H1 (cell line): ENCODE data around the gene RXFP1. TPM values are rescaled to one million over a fixed set of nuclear protein-coding genes. Genes with fewer than 3 reads are reported as not detected.

Experiments
- CTCF ChIA-PET: fragments of 300-600 bp; sonication (Branson Sonifier 250); formaldehyde crosslinking; loops from one replicate; lab custom pipeline; 2021; ENCODE audit not compliant: partially characterized antibody; lab: Charles Lee
- POLR2A ChIA-PET: fragments of 300-600 bp; sonication (Branson Sonifier 250); formaldehyde crosslinking; loops from one replicate; lab custom pipeline; 2021; ENCODE audit warnings: inconsistent platforms; ENCODE audit not compliant: partially characterized antibody; lab: Charles Lee
- DNase-seq, 2 experiments: peaks; one replicate each; pipeline versions ENCODE4 v3.0.0 to v3.0.0-alpha.2; 2010 to 2022; ENCODE audit warnings: low spot score in 2 of 2, low read depth in 1 of 2, mixed read lengths in 1 of 2
- FAIRE-seq: peaks from 2 replicates; lab custom pipeline; 2011; peaks lifted over from hg19 to GRCh38; lab: Jason Lieb, UNC
- H2AFZ ChIP-seq: 2 replicates; pipeline ENCODE4 v1.8.1; 2012; ENCODE audit warnings: low read length, inconsistent platforms
- H2AK5ac ChIP-seq: 2 replicates; pipeline ENCODE4 v1.6.1; 2013; ENCODE audit warnings: low read depth, low read length
- H2BK120ac ChIP-seq: replicated peaks from 2 replicates; pipeline ENCODE3; 2013; ENCODE audit warnings: low read depth, low read length, inconsistent platforms
- H2BK12ac ChIP-seq: 2 replicates; pipeline ENCODE4 v1.6.1; 2013; ENCODE audit warnings: low read depth, low read length
- H2BK15ac ChIP-seq: 2 replicates; pipeline ENCODE4 v1.6.1; 2013; ENCODE audit warnings: low read length
- H2BK20ac ChIP-seq: 2 replicates; pipeline ENCODE4 v1.6.1; 2013; ENCODE audit warnings: low read length
- H2BK5ac ChIP-seq: 2 replicates; pipeline ENCODE4 v1.6.1; 2013; ENCODE audit warnings: low read depth, low read length
- H3K14ac ChIP-seq: 2 replicates; pipeline ENCODE4 v1.6.1; 2013; ENCODE audit warnings: inconsistent platforms; ENCODE audit not compliant: insufficient read length
- H3K18ac ChIP-seq: 2 replicates; pipeline ENCODE4 v1.6.1; 2013; ENCODE audit warnings: low read length; ENCODE audit errors: extremely low read depth
- H3K23ac ChIP-seq: 2 replicates; pipeline ENCODE4 v1.6.1; 2013; ENCODE audit warnings: inconsistent platforms; ENCODE audit not compliant: insufficient read length
- H3K23me2 ChIP-seq: 2 replicates; pipeline ENCODE4 v1.6.1; 2013; ENCODE audit warnings: low read depth, low read length
- H3K27ac ChIP-seq: 2 replicates; pipeline ENCODE4 v1.6.1; 2011; ENCODE audit warnings: low read depth, low read length, inconsistent platforms
- H3K27me3 ChIP-seq, 4 experiments: replicated peaks in 1 of 4; 1 replicate in 1 of 4; 2 replicates in 3 of 4; pipeline versions ENCODE4 v1.6.1 to v1.8.1; 2011 to 2013; ENCODE audit warnings: low read length in 3 of 4, mild to moderate bottlenecking in 3 of 4, inconsistent platforms in 2 of 4, mixed read lengths in 2 of 4, moderate library complexity in 1 of 4; ENCODE audit not compliant: control insufficient read depth in 3 of 4, insufficient read depth in 3 of 4; ENCODE audit errors: extremely low read depth in 1 of 4
- H3K36me3 ChIP-seq, 4 experiments: 2 replicates each; pipeline versions ENCODE4 v1.6.1 to v1.8.1; 2011 to 2013; ENCODE audit warnings: mild to moderate bottlenecking in 4 of 4, low read length in 3 of 4, moderate library complexity in 2 of 4, control low read depth in 1 of 4, inconsistent platforms in 1 of 4; ENCODE audit not compliant: insufficient read depth in 4 of 4, control insufficient read depth in 2 of 4
- H3K4ac ChIP-seq: replicated peaks from 2 replicates; pipeline ENCODE3; 2013; ENCODE audit warnings: low read length, low read depth, mixed read lengths, inconsistent platforms; ENCODE audit not compliant: insufficient read length
- H3K4me1 ChIP-seq, 4 experiments: replicated peaks in 1 of 4; 1 replicate in 1 of 4; 2 replicates in 3 of 4; pipeline versions ENCODE4 v1.6.1 to v1.8.1; 2011 to 2013; ENCODE audit warnings: low read length in 3 of 4, inconsistent platforms in 2 of 4, mixed read lengths in 1 of 4; ENCODE audit not compliant: insufficient read depth in 4 of 4, control insufficient read depth in 3 of 4
- H3K4me2 ChIP-seq, 2 experiments: 2 replicates each; pipeline versions ENCODE4 v1.6.1 to v1.8.1; 2011 to 2013; ENCODE audit warnings: low read depth in 2 of 2, low read length in 2 of 2, control low read depth in 1 of 2, inconsistent platforms in 1 of 2, mild to moderate bottlenecking in 1 of 2; ENCODE audit not compliant: insufficient read depth in 1 of 2
- H3K4me3 ChIP-seq, 4 experiments: fragments of 200-600, 300-600 bp in 1 of 4; sonication (generic), shearing (Covaris generic), sonication (Bioruptor Twin) in 1 of 4; 2 replicates each; pipeline versions ENCODE4 v1.5.1 to v1.8.1; 2011 to 2016; ENCODE audit warnings: low read length in 4 of 4, low read depth in 3 of 4, control low read depth in 2 of 4, inconsistent platforms in 2 of 4, mild to moderate bottlenecking in 2 of 4, mixed read lengths in 1 of 4, moderate library complexity in 1 of 4; ENCODE audit not compliant: insufficient read depth in 2 of 4; ENCODE audit errors: extremely low read depth in 1 of 4
- H3K56ac ChIP-seq: replicated peaks from 2 replicates; pipeline ENCODE3; 2013; ENCODE audit warnings: low read depth, mild to moderate bottlenecking, mixed read lengths, low read length, inconsistent platforms; ENCODE audit not compliant: insufficient read length
- H3K79me1 ChIP-seq: 2 replicates; pipeline ENCODE4 v1.6.1; 2013; ENCODE audit warnings: low read depth, low read length, control low read depth
- H3K79me2 ChIP-seq, 2 experiments: 2 replicates each; pipeline versions ENCODE4 v1.6.1 to v1.8.1; 2012 to 2013; ENCODE audit warnings: low read length in 2 of 2, mild to moderate bottlenecking in 2 of 2, inconsistent platforms in 1 of 2; ENCODE audit not compliant: insufficient read depth in 2 of 2, control insufficient read depth in 1 of 2
- H3K9ac ChIP-seq, 4 experiments: replicated peaks in 1 of 4; 1 replicate in 1 of 4; 2 replicates in 3 of 4; pipeline versions ENCODE4 v1.6.1 to v1.8.1; 2011 to 2013; ENCODE audit warnings: low read depth in 3 of 4, low read length in 3 of 4, control low read depth in 2 of 4, mild to moderate bottlenecking in 2 of 4, moderate library complexity in 2 of 4, inconsistent platforms in 1 of 4; ENCODE audit errors: extremely low read depth in 1 of 4
- H3K9me3 ChIP-seq, 2 experiments: 2 replicates each; pipeline versions ENCODE4 v1.6.1 to v1.8.1; 2012 to 2013; ENCODE audit warnings: mild to moderate bottlenecking in 2 of 2, moderate library complexity in 2 of 2, control low read depth in 1 of 2, inconsistent platforms in 1 of 2, low read depth in 1 of 2, low read length in 1 of 2, mixed read lengths in 1 of 2; ENCODE audit not compliant: insufficient read depth in 2 of 2
- H4K20me1 ChIP-seq, 2 experiments: replicated peaks in 1 of 2; 2 replicates each; pipeline versions ENCODE3 to v1.8.1; 2011 to 2013; ENCODE audit warnings: inconsistent platforms in 2 of 2, low read length in 2 of 2, mild to moderate bottlenecking in 1 of 2; ENCODE audit not compliant: insufficient read depth in 2 of 2, control insufficient read depth in 1 of 2
- H4K5ac ChIP-seq: 2 replicates; pipeline ENCODE4 v1.6.1; 2013; ENCODE audit warnings: low read length, low read depth, mixed read lengths, inconsistent platforms; ENCODE audit not compliant: insufficient read length
- H4K8ac ChIP-seq: 2 replicates; pipeline ENCODE4 v1.8.0; 2013; ENCODE audit warnings: mild to moderate bottlenecking, moderate library complexity, low read length, inconsistent platforms; ENCODE audit not compliant: insufficient read depth; ENCODE audit errors: extremely low read depth
- H4K91ac ChIP-seq: replicated peaks from 2 replicates; pipeline ENCODE3; 2013; ENCODE audit warnings: low read length, mixed read lengths, inconsistent platforms; ENCODE audit not compliant: insufficient read length
- CBX8 ChIP-seq: fragments of 300-800, 300-1000 bp; sonication (generic); IDR thresholded peaks from 2 replicates; pipeline ENCODE4 v1.7.1; 2016; ENCODE audit warnings: low read depth, low read length, borderline replicate concordance
- CREB1 ChIP-seq: IDR thresholded peaks from 2 replicates; pipeline ENCODE4 v1.6.1; 2012; ENCODE audit warnings: inconsistent platforms
- JUND ChIP-seq: IDR thresholded peaks from 2 replicates; pipeline ENCODE4 v1.6.1; 2011; ENCODE audit warnings: mild to moderate bottlenecking, improper control_type of control experiment, low read length
- NRF1 ChIP-seq: IDR thresholded peaks from 2 replicates; pipeline ENCODE4 v1.6.1; 2011; ENCODE audit warnings: mild to moderate bottlenecking, low read depth, low read length, improper control_type of control experiment
- POLR2A ChIP-seq, 2 experiments: IDR thresholded peaks; 1 replicate in 1 of 2; 2 replicates in 1 of 2; pipeline ENCODE4 v1.6.1; 2011; ENCODE audit warnings: low read depth in 2 of 2, low read length in 2 of 2, mild to moderate bottlenecking in 2 of 2; ENCODE audit errors: control extremely low read depth in 1 of 2
- RBBP5 ChIP-seq: IDR thresholded peaks from 2 replicates; pipeline ENCODE4 v1.7.1; 2012; ENCODE audit warnings: low read depth, mild to moderate bottlenecking, inconsistent platforms, low read length, moderate library complexity, borderline replicate concordance
- RFX5 ChIP-seq: IDR thresholded peaks from 2 replicates; pipeline ENCODE4 v1.6.1; 2011; ENCODE audit warnings: low read depth, low read length, improper control_type of control experiment, borderline replicate concordance
- SP1 ChIP-seq: IDR thresholded peaks from 2 replicates; pipeline ENCODE4 v1.6.1; 2011; ENCODE audit warnings: low read depth, low read length
- SUZ12 ChIP-seq: fragments of 200-600 bp; sonication (generic); IDR thresholded peaks from 2 replicates; pipeline ENCODE4 v1.6.1; 2012; ENCODE audit warnings: mild to moderate bottlenecking, inconsistent platforms, low read length, moderate library complexity, mixed read lengths
- TAF1 ChIP-seq: IDR thresholded peaks from 2 replicates; pipeline ENCODE4 v1.6.1; 2011; ENCODE audit warnings: mild to moderate bottlenecking, low read depth, low read length
- TBP ChIP-seq: IDR thresholded peaks from 2 replicates; pipeline ENCODE4 v1.6.1; 2011; ENCODE audit warnings: low read depth, low read length, improper control_type of control experiment
- TEAD4 ChIP-seq: IDR thresholded peaks from 2 replicates; pipeline ENCODE4 v1.6.1; 2012; ENCODE audit warnings: low read depth, low read length, inconsistent platforms, mixed read lengths
- WGBS, 2 experiments: shearing (Covaris generic) in 1 of 2; methylation state at CpG; one replicate each; pipeline versions ENCODE4 v1.1.6 to v1.1.7; 2013 to 2015; ENCODE audit warnings: low lambda C conversion rate in 2 of 2, mixed read lengths in 2 of 2, inconsistent platforms in 1 of 2, low coverage in 1 of 2, missing lambda C conversion rate in 1 of 2; ENCODE audit not compliant: insufficient replicate concordance in 2 of 2, insufficient coverage in 1 of 2, insufficient read length in 1 of 2; ENCODE audit errors: extremely low coverage in 1 of 2, missing lambda C conversion rate in 1 of 2; 5-methylcytosine and 5-hydroxymethylcytosine counted together
- polyA plus RNA-seq, 7 experiments: library from polyadenylated mRNA; depleted of rRNA in 3 of 7; stranded (reverse) in 5 of 7; unstranded in 2 of 7; fragments of >200 nt in 5 of 7; fragments of 200-250 nt in 2 of 7; gene quantifications; 1 replicate in 5 of 7; 2 replicates in 1 of 7; 4 replicates in 1 of 7; pipeline versions ENCODE4 v1.2.1 to v1.2.3, GENCODE V29; 2011 to 2013; ENCODE audit warnings: missing spikeins in 2 of 7, mixed read lengths in 2 of 7
- total RNA-seq: library from RNA; stranded (reverse); fragmentation: NEBNext Ultra II Directional; extraction: Animal tissue kit (Norgen Biotek cat#: 25700); gene quantifications from 2 replicates; pipeline ENCODE4 v1.2.1, GENCODE V29; 2021
- TF ChIP-seq, protein P1 (sequence below): IDR thresholded peaks from 2 replicates; pipeline ENCODE4 v1.6.1; 2011; ENCODE audit warnings: low read depth, mild to moderate bottlenecking, low read length; ENCODE audit not compliant: insufficient read depth
- TF ChIP-seq, protein P2 (sequence below): IDR thresholded peaks from 2 replicates; pipeline ENCODE4 v1.6.1; 2012; ENCODE audit warnings: inconsistent platforms

Gene RXFP1
- total and polyA plus RNA-seq, 2 of the 8 experiments (the other 6 are each of a cell fraction or from before 2014, with no cell fraction given): 0.14 to 0.56 TPM

DNA sequence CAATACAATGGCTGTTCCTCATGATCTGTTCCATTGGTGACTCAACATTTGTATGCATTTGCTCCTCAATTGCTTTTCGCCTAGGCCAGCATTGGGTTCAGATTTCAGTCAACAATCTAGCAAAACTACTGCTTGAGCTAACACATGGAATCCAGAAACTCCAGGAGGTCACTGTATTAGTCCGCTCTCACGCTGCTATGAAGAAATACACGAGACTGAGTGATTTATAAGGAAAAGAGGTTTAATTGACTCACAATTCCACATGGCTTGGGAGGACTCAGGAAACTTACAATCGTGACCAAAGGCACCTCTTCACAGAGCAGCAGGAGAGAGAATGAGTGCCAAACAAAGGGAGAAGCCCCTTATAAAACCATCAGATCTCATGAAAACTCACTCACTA lies 67.1 kb downstream of the RXFP1 start:
- H3K79me1 ChIP-seq: no peaks in the 10 kb centered on the region
- no peaks in the 10 kb centered on the region for H3K36me3 ChIP-seq
- no peak overlapping the region for H2BK15ac ChIP-seq
- FAIRE-seq: no peak
- H3K4me1 ChIP-seq: no peaks in the 10 kb centered on the region
- no peaks in the 10 kb centered on the region for H3K23me2 ChIP-seq
- no peak overlapping the region for H4K91ac ChIP-seq
- POLR2A ChIA-PET: no interaction called here
- H4K5ac ChIP-seq: no peak overlapping the region
- no peak overlapping the region for H2AK5ac ChIP-seq
- no peaks in the 10 kb centered on the region for H3K9me3 ChIP-seq
- no peaks in the 10 kb centered on the region for H3K79me2 ChIP-seq
- H3K4me3 ChIP-seq: no peak overlapping the region
- no peak overlapping the region for H2BK120ac ChIP-seq
- CTCF ChIA-PET: interaction anchor here (1.3 to 2.2 kb wide), 3 partner anchors 9 to 170 kb away, joined by 3 to 4 read pairs (median 4); no protein-coding TSS in a partner anchor
- H2BK20ac ChIP-seq: no peak overlapping the region
- H3K18ac ChIP-seq: no peak overlapping the region
- 85% methylated on average over 5 of the region's 5 CpGs; no CpG with 5 or more reads in 1 of the 2 experiments for WGBS, 2 experiments
- H3K56ac ChIP-seq: no peak overlapping the region
- no peak overlapping the region for H3K9ac ChIP-seq
- H2BK12ac ChIP-seq: no peak overlapping the region
- H4K20me1 ChIP-seq: no peaks in the 10 kb centered on the region
- no peak for DNase-seq
- no peak overlapping the region for H2BK5ac ChIP-seq
- no peak overlapping the region for H3K27ac ChIP-seq
- H4K8ac ChIP-seq: no peak overlapping the region
- no peaks in the 10 kb centered on the region for H3K27me3 ChIP-seq
- H3K23ac ChIP-seq: no peak overlapping the region
- no peak overlapping the region for H3K4me2 ChIP-seq
- no peak overlapping the region for H3K4ac ChIP-seq
- H2AFZ ChIP-seq: no peak overlapping the region
- H3K14ac ChIP-seq: no peak overlapping the region
- no peak for TF ChIP-seq RFX5
- TF ChIP-seq TAF1: no peak
- TF ChIP-seq POLR2A (IDR thresholded peaks at IDR 0.05; ENCODE audit: control extremely low read depth in 1 of 2, low read depth in 2 of 2, low read length in 2 of 2): no peak
- TF ChIP-seq TEAD4: no peak
- TF ChIP-seq, protein P1, sequence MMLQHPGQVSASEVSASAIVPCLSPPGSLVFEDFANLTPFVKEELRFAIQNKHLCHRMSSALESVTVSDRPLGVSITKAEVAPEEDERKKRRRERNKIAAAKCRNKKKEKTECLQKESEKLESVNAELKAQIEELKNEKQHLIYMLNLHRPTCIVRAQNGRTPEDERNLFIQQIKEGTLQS: no peak
- no peak for TF ChIP-seq NRF1
- no peak for TF ChIP-seq SP1
- no peak for TF ChIP-seq CBX8
- TF ChIP-seq TBP: no peak
- TF ChIP-seq CREB1: no peak
- no peak for TF ChIP-seq RBBP5
- TF ChIP-seq, protein P2, sequence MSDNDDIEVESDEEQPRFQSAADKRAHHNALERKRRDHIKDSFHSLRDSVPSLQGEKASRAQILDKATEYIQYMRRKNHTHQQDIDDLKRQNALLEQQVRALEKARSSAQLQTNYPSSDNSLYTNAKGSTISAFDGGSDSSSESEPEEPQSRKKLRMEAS: no peak
- TF ChIP-seq JUND: no peak
- TF ChIP-seq SUZ12: no peak
